Esophagus muscularis mucosa (tissue), 4 donors: Measurements from ENCODE around the gene PGRMC1.

Experiments used
- EP300 ChIP-seq: sonication (generic); formaldehyde crosslinking; IDR thresholded peaks from one replicate; pipeline ENCODE4 v1.6.1; 2017; ENCODE audit warnings: antibody characterized with exemption
- POLR2A ChIP-seq: fragments of 450-650 bp; IDR thresholded peaks from one replicate; pipeline ENCODE4 v1.6.1; 2017; ENCODE audit warnings: antibody characterized with exemption, moderate library complexity, mild to moderate bottlenecking, low read depth
- POLR2AphosphoS5 ChIP-seq, 2 donors: sonication (generic); formaldehyde crosslinking; IDR thresholded peaks; one replicate each; pipeline ENCODE4 v1.6.1; 2017; ENCODE audit warnings: antibody characterized with exemption in 2 of 2
- TF ChIP-seq, protein P1 (sequence below), 3 experiments: fragments of 200-600 bp in 2 of 3; fragments of 450-650 bp in 1 of 3; sonication (generic) in 2 of 3; IDR thresholded peaks; one replicate each; pipeline ENCODE4 v1.5.1; 2017 to 2019; ENCODE audit warnings: antibody characterized with exemption in 3 of 3, mild to moderate bottlenecking in 2 of 3, moderate library complexity in 1 of 3

DNA sequence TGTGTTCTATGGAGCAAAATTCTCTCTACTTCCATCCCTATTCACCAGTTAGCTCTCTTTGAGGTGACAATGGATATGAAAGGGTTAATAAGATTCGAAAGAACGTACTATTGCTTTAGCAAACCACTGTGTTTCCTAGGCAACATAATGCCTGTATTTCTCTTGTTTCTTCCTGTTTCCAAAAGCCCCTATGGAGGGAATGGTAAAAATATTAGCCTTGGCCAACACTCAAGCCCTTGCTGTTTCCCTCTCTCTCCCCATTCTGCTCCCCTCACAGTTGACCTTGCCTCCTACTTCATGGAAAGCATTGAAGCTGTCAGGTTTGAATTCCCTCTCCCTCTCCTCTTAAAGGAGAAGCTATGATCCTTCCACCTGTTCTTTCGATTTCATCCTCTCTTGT is 9.6 kb upstream of the PGRMC1 start:
- TF ChIP-seq POLR2A (no peak), POLR2AphosphoS5 (IDR thresholded peaks at IDR 0.05) (no peak), EP300 (no peak)
- TF ChIP-seq, protein P1, sequence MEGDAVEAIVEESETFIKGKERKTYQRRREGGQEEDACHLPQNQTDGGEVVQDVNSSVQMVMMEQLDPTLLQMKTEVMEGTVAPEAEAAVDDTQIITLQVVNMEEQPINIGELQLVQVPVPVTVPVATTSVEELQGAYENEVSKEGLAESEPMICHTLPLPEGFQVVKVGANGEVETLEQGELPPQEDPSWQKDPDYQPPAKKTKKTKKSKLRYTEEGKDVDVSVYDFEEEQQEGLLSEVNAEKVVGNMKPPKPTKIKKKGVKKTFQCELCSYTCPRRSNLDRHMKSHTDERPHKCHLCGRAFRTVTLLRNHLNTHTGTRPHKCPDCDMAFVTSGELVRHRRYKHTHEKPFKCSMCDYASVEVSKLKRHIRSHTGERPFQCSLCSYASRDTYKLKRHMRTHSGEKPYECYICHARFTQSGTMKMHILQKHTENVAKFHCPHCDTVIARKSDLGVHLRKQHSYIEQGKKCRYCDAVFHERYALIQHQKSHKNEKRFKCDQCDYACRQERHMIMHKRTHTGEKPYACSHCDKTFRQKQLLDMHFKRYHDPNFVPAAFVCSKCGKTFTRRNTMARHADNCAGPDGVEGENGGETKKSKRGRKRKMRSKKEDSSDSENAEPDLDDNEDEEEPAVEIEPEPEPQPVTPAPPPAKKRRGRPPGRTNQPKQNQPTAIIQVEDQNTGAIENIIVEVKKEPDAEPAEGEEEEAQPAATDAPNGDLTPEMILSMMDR (IDR thresholded peaks at IDR 0.05): no peak
